HEK293 (cell line): ENCODE data around the gene SMPD3.

Experiments used
- TCF7L2 ChIP-seq: IDR thresholded peaks from 2 replicates; pipeline ENCODE4 v1.6.1; 2011; ENCODE audit warnings: low read depth, mild to moderate bottlenecking, inconsistent platforms, low read length, moderate library complexity, borderline replicate concordance
- YY1 ChIP-seq: fragments of 450-650 bp; formaldehyde crosslinking; IDR thresholded peaks from 2 replicates; pipeline ENCODE4 v1.5.1; 2018; ENCODE audit warnings: missing biosample characterization, missing genetic modification characterization
- ZNF138 ChIP-seq: fragments of 450-650 bp; formaldehyde crosslinking; IDR thresholded peaks from 2 replicates; pipeline ENCODE4 v1.5.1; 2016; ENCODE audit warnings: missing biosample characterization, missing genetic modification characterization, borderline replicate concordance
- ZNF140 ChIP-seq: fragments of 450-650 bp; formaldehyde crosslinking; IDR thresholded peaks from 2 replicates; pipeline ENCODE4 v1.5.1; 2016; ENCODE audit warnings: missing biosample characterization, missing genetic modification characterization
- ZNF426 ChIP-seq: fragments of 450-650 bp; formaldehyde crosslinking; IDR thresholded peaks from 2 replicates; pipeline ENCODE4 v1.5.1; 2017; ENCODE audit warnings: missing biosample characterization, missing genetic modification characterization, mild to moderate bottlenecking, inconsistent platforms, moderate library complexity
- ZNF670 ChIP-seq: fragments of 450-650 bp; formaldehyde crosslinking; IDR thresholded peaks from 2 replicates; pipeline ENCODE4 v1.5.1; 2016; ENCODE audit warnings: missing biosample characterization, missing genetic modification characterization, low read depth
- TF ChIP-seq, protein P1 (sequence below): fragments of 450-650 bp; formaldehyde crosslinking; IDR thresholded peaks from 2 replicates; pipeline ENCODE4 v1.5.1; 2016; ENCODE audit warnings: missing biosample characterization, missing genetic modification characterization
- TF ChIP-seq, protein P2 (sequence below): fragments of 450-650 bp; formaldehyde crosslinking; IDR thresholded peaks from 2 replicates; pipeline ENCODE4 v1.5.1; 2016; ENCODE audit warnings: missing biosample characterization, missing genetic modification characterization
- TF ChIP-seq, protein P3 (sequence below): fragments of 450-650 bp; formaldehyde crosslinking; IDR thresholded peaks from 2 replicates; pipeline ENCODE4 v1.5.1; 2016; ENCODE audit warnings: missing biosample characterization, missing genetic modification characterization
- TF ChIP-seq, protein P4 (sequence below): fragments of 450-650 bp; formaldehyde crosslinking; IDR thresholded peaks from 2 replicates; pipeline ENCODE4 v1.5.1; 2016; ENCODE audit warnings: missing biosample characterization, missing genetic modification characterization, borderline replicate concordance
- TF ChIP-seq, protein P5 (sequence below): fragments of 450-650 bp; formaldehyde crosslinking; IDR thresholded peaks from 2 replicates; pipeline ENCODE4 v1.5.1; 2016; ENCODE audit warnings: missing biosample characterization, missing genetic modification characterization
- TF ChIP-seq, protein P6 (sequence below): fragments of 450-650 bp; formaldehyde crosslinking; IDR thresholded peaks from 2 replicates; pipeline ENCODE4 v1.5.1; 2016; ENCODE audit warnings: missing biosample characterization, missing genetic modification characterization

DNA sequence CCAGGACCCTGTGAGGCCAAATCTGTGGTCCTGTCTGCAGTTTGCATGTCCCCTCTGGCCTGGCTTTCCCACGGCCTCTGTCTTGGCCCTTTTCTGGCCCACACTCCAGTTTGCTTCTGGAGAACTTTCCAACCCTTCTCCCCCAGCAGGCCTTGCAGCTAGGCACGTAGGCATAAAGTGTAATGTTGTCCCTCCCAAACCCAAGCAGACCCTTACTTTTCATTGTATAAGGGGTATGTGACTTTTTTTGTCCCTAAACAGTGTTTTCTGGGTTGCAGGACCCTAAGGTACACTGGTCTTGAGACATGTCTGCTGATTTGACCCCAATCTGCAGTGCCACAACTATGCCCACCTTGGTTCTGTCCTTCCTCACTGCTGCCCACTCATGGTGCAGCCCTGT lies 15.6 kb upstream of the SMPD3 start:
- TF ChIP-seq, protein P1, sequence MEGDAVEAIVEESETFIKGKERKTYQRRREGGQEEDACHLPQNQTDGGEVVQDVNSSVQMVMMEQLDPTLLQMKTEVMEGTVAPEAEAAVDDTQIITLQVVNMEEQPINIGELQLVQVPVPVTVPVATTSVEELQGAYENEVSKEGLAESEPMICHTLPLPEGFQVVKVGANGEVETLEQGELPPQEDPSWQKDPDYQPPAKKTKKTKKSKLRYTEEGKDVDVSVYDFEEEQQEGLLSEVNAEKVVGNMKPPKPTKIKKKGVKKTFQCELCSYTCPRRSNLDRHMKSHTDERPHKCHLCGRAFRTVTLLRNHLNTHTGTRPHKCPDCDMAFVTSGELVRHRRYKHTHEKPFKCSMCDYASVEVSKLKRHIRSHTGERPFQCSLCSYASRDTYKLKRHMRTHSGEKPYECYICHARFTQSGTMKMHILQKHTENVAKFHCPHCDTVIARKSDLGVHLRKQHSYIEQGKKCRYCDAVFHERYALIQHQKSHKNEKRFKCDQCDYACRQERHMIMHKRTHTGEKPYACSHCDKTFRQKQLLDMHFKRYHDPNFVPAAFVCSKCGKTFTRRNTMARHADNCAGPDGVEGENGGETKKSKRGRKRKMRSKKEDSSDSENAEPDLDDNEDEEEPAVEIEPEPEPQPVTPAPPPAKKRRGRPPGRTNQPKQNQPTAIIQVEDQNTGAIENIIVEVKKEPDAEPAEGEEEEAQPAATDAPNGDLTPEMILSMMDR (tag by site-specific recombination), result no peak
- TF ChIP-seq, protein P2, sequence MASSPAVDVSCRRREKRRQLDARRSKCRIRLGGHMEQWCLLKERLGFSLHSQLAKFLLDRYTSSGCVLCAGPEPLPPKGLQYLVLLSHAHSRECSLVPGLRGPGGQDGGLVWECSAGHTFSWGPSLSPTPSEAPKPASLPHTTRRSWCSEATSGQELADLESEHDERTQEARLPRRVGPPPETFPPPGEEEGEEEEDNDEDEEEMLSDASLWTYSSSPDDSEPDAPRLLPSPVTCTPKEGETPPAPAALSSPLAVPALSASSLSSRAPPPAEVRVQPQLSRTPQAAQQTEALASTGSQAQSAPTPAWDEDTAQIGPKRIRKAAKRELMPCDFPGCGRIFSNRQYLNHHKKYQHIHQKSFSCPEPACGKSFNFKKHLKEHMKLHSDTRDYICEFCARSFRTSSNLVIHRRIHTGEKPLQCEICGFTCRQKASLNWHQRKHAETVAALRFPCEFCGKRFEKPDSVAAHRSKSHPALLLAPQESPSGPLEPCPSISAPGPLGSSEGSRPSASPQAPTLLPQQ, result no peak
- TF ChIP-seq TCF7L2 (no peak), ZNF426 (tag by site-specific recombination) (no peak), YY1 (tag by site-specific recombination) (no peak), ZNF138 (no peak), ZNF140 (tag by site-specific recombination) (no peak), ZNF670 (tag by site-specific recombination) (no peak)
- TF ChIP-seq, protein P3, sequence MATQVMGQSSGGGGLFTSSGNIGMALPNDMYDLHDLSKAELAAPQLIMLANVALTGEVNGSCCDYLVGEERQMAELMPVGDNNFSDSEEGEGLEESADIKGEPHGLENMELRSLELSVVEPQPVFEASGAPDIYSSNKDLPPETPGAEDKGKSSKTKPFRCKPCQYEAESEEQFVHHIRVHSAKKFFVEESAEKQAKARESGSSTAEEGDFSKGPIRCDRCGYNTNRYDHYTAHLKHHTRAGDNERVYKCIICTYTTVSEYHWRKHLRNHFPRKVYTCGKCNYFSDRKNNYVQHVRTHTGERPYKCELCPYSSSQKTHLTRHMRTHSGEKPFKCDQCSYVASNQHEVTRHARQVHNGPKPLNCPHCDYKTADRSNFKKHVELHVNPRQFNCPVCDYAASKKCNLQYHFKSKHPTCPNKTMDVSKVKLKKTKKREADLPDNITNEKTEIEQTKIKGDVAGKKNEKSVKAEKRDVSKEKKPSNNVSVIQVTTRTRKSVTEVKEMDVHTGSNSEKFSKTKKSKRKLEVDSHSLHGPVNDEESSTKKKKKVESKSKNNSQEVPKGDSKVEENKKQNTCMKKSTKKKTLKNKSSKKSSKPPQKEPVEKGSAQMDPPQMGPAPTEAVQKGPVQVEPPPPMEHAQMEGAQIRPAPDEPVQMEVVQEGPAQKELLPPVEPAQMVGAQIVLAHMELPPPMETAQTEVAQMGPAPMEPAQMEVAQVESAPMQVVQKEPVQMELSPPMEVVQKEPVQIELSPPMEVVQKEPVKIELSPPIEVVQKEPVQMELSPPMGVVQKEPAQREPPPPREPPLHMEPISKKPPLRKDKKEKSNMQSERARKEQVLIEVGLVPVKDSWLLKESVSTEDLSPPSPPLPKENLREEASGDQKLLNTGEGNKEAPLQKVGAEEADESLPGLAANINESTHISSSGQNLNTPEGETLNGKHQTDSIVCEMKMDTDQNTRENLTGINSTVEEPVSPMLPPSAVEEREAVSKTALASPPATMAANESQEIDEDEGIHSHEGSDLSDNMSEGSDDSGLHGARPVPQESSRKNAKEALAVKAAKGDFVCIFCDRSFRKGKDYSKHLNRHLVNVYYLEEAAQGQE, result no peak
- TF ChIP-seq, protein P4, sequence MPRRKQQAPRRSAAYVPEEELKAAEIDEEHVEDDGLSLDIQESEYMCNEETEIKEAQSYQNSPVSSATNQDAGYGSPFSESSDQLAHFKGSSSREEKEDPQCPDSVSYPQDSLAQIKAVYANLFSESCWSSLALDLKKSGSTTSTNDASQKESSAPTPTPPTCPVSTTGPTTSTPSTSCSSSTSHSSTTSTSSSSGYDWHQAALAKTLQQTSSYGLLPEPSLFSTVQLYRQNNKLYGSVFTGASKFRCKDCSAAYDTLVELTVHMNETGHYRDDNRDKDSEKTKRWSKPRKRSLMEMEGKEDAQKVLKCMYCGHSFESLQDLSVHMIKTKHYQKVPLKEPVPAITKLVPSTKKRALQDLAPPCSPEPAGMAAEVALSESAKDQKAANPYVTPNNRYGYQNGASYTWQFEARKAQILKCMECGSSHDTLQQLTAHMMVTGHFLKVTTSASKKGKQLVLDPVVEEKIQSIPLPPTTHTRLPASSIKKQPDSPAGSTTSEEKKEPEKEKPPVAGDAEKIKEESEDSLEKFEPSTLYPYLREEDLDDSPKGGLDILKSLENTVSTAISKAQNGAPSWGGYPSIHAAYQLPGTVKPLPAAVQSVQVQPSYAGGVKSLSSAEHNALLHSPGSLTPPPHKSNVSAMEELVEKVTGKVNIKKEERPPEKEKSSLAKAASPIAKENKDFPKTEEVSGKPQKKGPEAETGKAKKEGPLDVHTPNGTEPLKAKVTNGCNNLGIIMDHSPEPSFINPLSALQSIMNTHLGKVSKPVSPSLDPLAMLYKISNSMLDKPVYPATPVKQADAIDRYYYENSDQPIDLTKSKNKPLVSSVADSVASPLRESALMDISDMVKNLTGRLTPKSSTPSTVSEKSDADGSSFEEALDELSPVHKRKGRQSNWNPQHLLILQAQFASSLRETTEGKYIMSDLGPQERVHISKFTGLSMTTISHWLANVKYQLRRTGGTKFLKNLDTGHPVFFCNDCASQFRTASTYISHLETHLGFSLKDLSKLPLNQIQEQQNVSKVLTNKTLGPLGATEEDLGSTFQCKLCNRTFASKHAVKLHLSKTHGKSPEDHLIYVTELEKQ (tag by site-specific recombination), result no peak
- TF ChIP-seq, protein P5, sequence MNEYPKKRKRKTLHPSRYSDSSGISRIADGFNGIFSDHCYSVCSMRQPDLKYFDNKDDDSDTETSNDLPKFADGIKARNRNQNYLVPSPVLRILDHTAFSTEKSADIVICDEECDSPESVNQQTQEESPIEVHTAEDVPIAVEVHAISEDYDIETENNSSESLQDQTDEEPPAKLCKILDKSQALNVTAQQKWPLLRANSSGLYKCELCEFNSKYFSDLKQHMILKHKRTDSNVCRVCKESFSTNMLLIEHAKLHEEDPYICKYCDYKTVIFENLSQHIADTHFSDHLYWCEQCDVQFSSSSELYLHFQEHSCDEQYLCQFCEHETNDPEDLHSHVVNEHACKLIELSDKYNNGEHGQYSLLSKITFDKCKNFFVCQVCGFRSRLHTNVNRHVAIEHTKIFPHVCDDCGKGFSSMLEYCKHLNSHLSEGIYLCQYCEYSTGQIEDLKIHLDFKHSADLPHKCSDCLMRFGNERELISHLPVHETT (tag by site-specific recombination), result no peak
- TF ChIP-seq, protein P6, sequence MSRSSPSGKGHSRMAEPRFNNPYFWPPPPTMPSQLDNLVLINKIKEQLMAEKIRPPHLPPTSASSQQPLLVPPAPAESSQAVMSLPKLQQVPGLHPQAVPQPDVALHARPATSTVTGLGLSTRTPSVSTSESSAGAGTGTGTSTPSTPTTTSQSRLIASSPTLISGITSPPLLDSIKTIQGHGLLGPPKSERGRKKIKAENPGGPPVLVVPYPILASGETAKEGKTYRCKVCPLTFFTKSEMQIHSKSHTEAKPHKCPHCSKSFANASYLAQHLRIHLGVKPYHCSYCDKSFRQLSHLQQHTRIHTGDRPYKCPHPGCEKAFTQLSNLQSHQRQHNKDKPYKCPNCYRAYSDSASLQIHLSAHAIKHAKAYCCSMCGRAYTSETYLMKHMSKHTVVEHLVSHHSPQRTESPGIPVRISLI (tag by site-specific recombination), result no peak
